Measurements from ENCODE around the gene SMIM10L2A.

The SMIM10L2A gene

DNA sequence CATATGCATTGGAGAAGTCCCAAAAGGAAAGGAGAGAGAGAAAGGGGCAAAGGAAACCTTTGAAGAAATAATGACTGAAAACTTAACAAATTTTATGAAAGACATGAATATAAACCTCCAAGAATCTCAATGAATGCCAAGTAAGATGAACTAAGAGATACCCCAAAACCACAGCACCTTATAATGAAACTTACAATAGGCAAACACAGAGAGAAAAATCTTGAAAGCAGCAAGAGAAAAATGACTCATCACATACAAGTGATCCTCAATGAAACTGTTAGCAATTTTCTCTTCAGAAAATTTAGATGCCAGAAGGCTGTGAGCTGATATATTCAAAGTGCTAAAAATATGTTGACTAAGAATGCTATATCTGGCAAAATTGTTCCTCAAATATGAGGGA lies 10.1 kb downstream of the SMIM10L2A start:
- in situ Hi-C loops (cut with HindIII; ENCODE audit: low sequenced_read_pairs), result no loop called here

DNA sequence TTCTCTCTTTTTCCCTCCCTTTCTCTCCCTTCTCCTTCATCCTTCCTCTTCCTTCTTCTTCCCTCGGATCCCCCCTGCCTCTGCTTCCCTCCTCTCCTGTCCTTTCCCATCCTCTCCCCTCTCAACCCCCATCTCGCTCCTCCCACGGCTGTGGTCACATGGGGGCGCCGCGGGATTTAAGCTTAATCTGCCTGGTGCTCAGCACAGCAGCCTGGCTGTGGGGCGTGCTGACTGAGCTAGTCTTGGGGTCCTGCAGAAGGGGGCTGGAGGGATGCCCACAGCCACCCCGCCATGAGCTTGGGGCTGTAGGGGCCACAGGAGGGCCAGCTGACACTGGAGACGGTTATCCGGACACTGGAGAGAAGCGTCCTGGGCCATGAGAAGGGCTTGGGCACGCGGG lies 10.7 kb downstream of the SMIM10L2A start:
- no peak overlapping the region for H3K4me3 ChIP-seq (ENCODE audit: low read depth, low read length)
- in situ Hi-C loops (cut with HindIII; ENCODE audit: low sequenced_read_pairs), result no loop called here
- TF ChIP-seq, protein P1, sequence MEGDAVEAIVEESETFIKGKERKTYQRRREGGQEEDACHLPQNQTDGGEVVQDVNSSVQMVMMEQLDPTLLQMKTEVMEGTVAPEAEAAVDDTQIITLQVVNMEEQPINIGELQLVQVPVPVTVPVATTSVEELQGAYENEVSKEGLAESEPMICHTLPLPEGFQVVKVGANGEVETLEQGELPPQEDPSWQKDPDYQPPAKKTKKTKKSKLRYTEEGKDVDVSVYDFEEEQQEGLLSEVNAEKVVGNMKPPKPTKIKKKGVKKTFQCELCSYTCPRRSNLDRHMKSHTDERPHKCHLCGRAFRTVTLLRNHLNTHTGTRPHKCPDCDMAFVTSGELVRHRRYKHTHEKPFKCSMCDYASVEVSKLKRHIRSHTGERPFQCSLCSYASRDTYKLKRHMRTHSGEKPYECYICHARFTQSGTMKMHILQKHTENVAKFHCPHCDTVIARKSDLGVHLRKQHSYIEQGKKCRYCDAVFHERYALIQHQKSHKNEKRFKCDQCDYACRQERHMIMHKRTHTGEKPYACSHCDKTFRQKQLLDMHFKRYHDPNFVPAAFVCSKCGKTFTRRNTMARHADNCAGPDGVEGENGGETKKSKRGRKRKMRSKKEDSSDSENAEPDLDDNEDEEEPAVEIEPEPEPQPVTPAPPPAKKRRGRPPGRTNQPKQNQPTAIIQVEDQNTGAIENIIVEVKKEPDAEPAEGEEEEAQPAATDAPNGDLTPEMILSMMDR (IDR thresholded peaks at IDR 0.05; ENCODE audit: low read depth, low read length), result no peak
- no peak for DNase-seq (ENCODE audit: low read depth, low spot score)

More for the DNA sequence above, 10.1 kb downstream of the SMIM10L2A start:
- H3K4me3 ChIP-seq (ENCODE audit: low read depth, low read length), result no peak overlapping the region
- no peak for DNase-seq (ENCODE audit: low read depth, low spot score)
- TF ChIP-seq, protein P1 (IDR thresholded peaks at IDR 0.05; ENCODE audit: low read depth, low read length), result no peak

DNA sequence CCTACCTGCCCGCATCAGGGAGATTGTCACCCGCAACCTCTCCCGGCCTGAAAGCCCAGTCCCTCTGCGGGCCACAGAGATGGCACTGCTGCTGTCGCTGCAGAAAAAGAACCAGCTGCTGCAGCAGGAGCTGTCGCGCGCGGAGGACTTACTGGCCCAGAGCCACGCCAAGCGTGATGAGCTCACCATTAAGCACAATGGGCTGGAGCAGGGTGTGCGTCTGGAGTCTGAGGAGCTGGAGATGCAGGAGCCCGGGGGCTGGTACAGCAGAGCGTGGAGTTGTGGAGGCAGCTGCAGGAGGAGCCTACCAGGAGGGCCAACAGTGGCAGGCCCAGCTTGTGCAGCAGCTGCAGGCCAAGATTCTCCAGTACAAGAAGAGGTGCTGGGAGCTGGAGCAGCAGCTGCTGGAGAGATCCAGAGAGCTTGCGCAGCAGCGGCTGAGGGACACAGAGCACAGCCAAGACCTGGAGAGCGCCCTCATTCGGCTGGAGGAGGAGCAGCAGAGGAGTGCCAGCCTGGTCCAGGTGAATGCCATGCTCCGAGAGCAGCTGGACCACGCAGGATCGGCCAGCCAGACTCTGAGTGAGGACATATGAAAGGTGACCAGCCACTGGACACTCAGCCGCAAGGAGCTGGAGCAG lies 11.3 kb downstream of the SMIM10L2A start:
- in situ Hi-C loops (cut with HindIII; ENCODE audit: low sequenced_read_pairs), result no loop called here
- TF ChIP-seq, protein P1 (IDR thresholded peaks at IDR 0.05; ENCODE audit: low read depth, low read length), result no peak
- H3K4me3 ChIP-seq (ENCODE audit: low read depth, low read length), result no peak overlapping the region
- no peak for DNase-seq (ENCODE audit: low read depth, low spot score)

DNA sequence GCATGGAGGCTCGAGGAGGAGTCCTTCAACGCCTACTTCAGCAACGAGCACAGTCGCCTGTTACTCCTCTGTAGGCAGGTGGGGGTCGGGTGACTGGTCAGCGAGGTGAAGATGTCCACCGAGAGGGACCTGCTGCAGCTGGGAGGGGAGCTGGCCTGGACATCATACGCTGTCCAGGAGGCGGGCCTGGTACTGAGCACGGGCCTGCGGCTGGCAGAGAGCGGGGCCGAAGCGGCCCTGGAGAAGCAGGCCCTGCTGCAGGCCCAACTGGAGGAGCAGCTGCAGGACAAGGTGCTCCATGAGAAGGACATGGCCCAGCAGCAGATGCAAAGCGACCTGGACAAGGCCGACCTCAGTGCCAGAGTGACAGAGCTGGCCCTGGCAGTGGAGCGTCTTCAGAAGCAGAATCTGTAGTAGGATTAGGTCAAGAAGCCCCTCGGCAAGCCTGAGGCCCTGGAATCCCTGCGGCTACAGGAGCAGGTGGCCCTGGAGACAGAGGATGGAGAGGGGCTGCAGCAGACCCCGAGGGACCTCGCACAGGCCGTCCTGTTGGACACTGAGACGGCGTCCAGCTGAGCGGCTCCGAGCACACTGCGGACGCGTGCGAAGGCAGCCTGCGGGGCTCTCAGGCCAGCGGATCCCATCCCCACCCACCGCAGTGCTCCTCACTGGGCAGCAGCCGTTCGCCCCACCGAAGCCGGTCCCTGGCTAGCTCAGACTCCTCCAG lies 11.9 kb downstream of the SMIM10L2A start:
- DNase-seq (ENCODE audit: low read depth, low spot score), result no peak
- TF ChIP-seq, protein P1 (IDR thresholded peaks at IDR 0.05; ENCODE audit: low read depth, low read length), result no peak
- H3K4me3 ChIP-seq (ENCODE audit: low read depth, low read length), result no peak overlapping the region
- in situ Hi-C loops (cut with HindIII; ENCODE audit: low sequenced_read_pairs), result no loop called here

DNA sequence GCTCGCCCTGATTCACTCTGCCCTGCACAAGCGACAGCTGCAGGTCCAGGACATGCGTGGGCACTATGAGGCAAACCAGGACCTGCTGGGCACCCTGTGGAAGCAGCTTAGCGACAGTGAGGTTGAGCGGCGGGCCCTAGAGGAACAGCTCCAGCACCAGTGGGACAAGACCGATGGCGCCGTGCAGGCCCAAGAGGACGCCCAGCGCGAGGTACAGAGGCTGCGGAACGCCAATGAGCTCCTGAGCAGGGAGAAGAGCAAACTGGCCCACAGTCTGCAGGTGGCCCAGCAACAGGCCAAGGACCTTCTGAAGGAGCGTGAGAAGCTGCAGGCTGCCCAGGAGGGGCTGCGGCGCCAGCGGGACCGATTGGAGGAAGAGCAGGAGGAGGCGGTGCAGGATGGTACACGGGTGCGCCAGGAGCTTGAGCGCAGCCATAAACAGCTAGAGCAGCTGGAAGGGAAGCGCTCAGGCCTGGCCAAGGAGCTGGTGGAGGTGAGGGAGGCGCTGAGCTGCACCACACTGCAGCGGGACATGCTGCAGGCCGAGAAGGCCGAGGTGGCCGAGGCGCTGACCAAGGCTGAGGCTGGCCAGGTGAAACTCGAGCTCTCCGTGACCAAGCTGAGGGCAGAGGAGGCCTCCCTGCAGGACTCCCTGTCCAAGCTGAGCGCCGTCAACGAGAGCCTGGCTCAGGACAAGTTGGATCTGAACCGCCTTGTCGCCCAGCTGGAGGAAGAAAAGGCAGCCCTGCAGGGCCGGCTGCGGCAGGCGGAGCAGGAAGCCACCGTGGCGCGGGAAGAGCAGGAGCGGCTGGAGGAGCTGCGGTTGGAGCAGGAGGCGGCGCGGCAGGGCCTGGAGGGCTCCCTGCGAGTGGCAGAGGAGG lies 12.8 kb downstream of the SMIM10L2A start:
- TF ChIP-seq, protein P1 (IDR thresholded peaks at IDR 0.05; ENCODE audit: low read depth, low read length), result no peak
- DNase-seq (ENCODE audit: low read depth, low spot score), result no peak
- no peak overlapping the region for H3K4me3 ChIP-seq (ENCODE audit: low read depth, low read length)
- in situ Hi-C loops (cut with HindIII; ENCODE audit: low sequenced_read_pairs), result no loop called here

DNA sequence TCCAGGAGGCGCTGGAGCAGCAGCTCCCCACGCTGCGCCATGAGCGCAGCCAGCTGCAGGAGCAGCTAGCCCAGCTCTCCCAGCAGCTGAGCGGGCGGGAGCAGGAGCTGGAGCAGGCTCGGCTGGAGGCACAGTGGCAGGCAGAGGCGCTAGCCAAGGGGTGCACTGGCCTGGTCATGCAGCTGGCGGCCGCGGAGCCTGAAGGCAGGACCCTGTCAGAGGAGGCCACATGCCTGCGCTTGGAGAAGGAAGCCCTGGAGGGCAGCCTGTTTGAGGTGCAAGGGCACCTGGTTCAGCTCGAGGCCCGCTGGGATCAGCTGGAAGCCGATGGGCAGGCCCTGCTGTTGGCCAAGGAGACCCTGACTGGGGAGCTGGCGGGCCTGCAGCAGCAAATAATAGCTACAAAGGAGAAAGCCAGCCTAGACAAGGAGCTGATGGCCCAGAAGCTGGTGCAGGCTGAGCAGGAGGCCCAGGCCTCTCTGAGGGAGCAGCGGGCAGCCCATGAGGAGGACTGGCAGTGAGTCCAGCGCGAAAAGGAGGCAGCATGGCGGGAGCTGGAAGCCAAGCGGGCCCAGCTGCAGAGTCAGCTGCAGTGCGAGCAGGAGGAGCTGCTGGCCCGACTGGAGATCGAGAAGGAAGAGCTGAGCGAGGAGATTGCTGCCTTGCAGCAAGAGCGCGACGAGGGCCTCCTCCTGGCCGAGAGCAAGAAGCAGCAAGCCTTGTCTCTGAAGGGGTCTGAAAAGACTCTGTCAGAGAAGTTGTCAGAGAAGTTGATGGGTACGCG lies 13.6 kb downstream of the SMIM10L2A start:
- no peak for DNase-seq (ENCODE audit: low read depth, low spot score)
- H3K4me3 ChIP-seq (ENCODE audit: low read depth, low read length), result no peak overlapping the region
- TF ChIP-seq, protein P1 (IDR thresholded peaks at IDR 0.05; ENCODE audit: low read depth, low read length), result no peak
- in situ Hi-C loops (cut with HindIII; ENCODE audit: low sequenced_read_pairs), result no loop called here

Measured in astrocyte of the spinal cord (primary cell).